Fibroblast of pulmonary artery (primary cell): Measurements from ENCODE around the gene UGT8.

Experiments used
- DNase-seq: peaks from one replicate; pipeline ENCODE4 v3.0.0-alpha.2; 2010; ENCODE audit warnings: low read depth
- H3K4me3 ChIP-seq: replicated peaks from 2 replicates; pipeline ENCODE4 v1.5.1; 2011; ENCODE audit warnings: low read depth, mild to moderate bottlenecking, control low read depth, low read length, moderate library complexity
- TF ChIP-seq, protein P1 (sequence below): IDR thresholded peaks from 2 replicates; pipeline ENCODE4 v1.5.1; 2011; ENCODE audit warnings: mild to moderate bottlenecking, control low read depth, low read length, inconsistent platforms; ENCODE audit errors: missing control alignments

UGT8 gene

DNA sequence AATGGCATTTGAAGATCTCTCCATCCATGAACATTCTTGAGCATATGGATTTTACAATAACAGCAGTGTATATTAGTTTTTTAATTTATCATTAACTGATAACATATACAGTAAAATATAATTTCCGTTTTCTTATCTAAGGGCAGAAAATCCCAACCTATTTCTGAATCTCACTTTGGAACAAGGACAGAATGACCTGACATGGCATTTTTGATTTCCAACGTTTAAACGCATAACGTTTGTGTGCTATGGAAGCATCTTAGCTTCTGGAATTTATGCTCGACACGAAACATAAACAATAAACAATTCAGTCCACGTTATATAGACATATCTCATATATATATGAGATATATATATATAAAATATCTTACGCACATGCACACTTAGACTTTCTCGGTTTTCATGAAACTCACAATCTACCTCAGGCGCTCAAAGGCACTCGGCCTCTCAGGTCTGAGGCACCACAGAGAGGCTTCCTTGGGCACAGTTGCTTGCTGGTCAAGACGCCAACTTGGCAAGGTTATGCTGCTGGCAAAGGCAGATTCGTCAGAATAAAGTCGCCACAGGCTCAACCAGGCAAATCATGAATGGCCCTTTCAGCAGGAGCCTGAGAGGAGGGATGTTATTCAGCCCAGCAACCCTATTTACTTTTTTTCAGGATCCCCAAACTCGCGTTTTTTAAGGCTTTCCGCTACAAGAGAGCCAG is 1.0 kb upstream of the UGT8 start:
- H3K4me3 ChIP-seq = no peak overlapping the region
- DNase-seq = no peak
- TF ChIP-seq, protein P1, sequence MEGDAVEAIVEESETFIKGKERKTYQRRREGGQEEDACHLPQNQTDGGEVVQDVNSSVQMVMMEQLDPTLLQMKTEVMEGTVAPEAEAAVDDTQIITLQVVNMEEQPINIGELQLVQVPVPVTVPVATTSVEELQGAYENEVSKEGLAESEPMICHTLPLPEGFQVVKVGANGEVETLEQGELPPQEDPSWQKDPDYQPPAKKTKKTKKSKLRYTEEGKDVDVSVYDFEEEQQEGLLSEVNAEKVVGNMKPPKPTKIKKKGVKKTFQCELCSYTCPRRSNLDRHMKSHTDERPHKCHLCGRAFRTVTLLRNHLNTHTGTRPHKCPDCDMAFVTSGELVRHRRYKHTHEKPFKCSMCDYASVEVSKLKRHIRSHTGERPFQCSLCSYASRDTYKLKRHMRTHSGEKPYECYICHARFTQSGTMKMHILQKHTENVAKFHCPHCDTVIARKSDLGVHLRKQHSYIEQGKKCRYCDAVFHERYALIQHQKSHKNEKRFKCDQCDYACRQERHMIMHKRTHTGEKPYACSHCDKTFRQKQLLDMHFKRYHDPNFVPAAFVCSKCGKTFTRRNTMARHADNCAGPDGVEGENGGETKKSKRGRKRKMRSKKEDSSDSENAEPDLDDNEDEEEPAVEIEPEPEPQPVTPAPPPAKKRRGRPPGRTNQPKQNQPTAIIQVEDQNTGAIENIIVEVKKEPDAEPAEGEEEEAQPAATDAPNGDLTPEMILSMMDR = no peak

DNA sequence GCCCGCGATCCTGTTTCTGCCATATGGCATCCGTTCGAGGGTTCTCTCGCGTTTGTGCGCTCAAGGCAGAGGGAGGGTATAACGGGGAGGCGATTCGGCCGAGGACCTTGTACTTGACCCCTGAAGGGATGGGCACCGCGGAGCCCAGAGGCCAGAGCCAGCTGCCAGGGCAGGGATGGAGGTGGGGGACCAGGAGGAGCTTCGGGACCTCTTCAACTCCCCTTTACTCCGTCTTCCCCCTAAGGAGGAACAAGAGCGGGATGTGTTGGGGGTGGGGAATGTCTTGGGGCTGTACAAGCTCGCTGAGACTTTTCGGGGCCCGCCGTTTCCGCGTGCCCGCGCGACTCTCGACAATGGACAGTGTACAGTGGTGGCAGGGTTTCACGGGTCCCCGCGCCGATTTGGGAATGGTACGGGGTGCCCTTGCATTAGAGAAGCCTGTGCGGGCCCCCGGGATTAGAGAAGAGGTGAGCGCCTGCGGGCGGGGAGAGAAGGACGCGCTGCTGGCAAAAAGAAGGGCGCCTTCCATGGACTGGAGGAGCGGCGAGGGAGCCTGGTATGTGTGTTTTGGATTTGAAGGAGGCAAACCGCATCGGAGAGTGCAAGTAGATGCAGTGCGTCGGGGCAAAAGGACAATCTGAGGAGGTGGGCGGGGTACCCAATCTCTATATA is 760 bp downstream of the UGT8 start:
- TF ChIP-seq, protein P1 = no peak
- DNase-seq = no peak
- H3K4me3 ChIP-seq = no peak overlapping the region

- H3K4me3 ChIP-seq = no peak overlapping the region
- TF ChIP-seq, protein P1 = no peak
- no peak for DNase-seq
Observed at GRCh38 chr4:114599903-114600552, 1.4 kb downstream of the UGT8 start.

DNA sequence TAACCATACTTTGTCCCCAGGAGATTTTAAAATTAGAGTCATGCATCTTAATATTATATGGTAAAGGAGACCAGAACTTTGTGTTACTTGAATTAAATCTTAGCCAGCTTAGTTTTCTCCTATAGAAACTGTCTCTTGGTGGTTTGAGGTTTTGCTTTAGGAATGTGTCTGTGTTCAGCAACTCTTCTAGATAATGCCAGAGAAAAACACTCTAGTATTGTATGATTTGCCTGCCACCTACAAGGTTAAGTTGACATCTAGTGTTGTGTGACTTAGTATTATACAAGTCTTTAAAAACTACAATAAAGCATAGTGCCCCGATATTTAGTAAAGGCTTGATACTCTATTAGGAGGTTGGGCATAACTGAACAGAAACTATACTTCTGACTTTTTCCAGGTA is 2.1 kb downstream of the UGT8 start:
- H3K4me3 ChIP-seq = no peak overlapping the region
- DNase-seq = no peak
- TF ChIP-seq, protein P1 = no peak

GRCh38 chr4:114601304-114602052 is 2.9 kb downstream of the UGT8 start:
- DNase-seq = no peak
- TF ChIP-seq, protein P1 = no peak
- H3K4me3 ChIP-seq = no peak overlapping the region

- no peak for DNase-seq
Observed at GRCh38 chr4:114603497-114603896, 4.9 kb downstream of the UGT8 start.

More at GRCh38 chr4:114603497-114603896, 4.9 kb downstream of the UGT8 start:
- TF ChIP-seq, protein P1 = no peak
- H3K4me3 ChIP-seq = no peak overlapping the region
